HG03378 (cell line): ENCODE measurements around the gene KATNAL1.

Source experiments
- ATAC-seq: cut with Tn5 transposase; IDR thresholded peaks from one replicate; pipeline ENCODE4 v1.9.1; 2021; ENCODE audit warnings: mild to moderate bottlenecking, moderate library complexity; ENCODE audit not compliant: unreplicated experiment

KATNAL1 gene

GRCh38 chr13:30307194-30307970 is at the start of gene KATNAL1:
Gene KATNAL1, minus strand, starts transcription at chr13:30307551. Its CDS starts 23,774 bp downstream, at chr13:30283777.
- ATAC-seq, result peak; percentile 28

GRCh38 chr13:30355839-30356238 is 48.5 kb upstream of the KATNAL1 start:
- no peak for ATAC-seq

DNA sequence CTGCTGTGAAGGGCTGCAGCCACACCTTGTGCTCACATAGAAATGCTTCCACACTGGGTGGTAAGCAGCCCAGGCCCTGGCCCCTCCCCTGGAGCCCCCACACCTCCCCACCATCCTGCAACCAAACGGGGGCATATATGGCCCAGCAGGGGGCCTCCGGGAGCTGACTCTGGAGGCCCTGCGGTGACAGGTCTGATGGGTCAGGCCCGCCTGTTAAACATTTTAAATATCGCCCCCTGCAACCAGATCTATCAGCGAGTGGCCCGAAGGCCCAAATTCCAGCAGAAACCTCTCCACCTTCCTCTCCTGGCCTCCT is 48.0 kb upstream of the KATNAL1 start:
- no peak for ATAC-seq

DNA sequence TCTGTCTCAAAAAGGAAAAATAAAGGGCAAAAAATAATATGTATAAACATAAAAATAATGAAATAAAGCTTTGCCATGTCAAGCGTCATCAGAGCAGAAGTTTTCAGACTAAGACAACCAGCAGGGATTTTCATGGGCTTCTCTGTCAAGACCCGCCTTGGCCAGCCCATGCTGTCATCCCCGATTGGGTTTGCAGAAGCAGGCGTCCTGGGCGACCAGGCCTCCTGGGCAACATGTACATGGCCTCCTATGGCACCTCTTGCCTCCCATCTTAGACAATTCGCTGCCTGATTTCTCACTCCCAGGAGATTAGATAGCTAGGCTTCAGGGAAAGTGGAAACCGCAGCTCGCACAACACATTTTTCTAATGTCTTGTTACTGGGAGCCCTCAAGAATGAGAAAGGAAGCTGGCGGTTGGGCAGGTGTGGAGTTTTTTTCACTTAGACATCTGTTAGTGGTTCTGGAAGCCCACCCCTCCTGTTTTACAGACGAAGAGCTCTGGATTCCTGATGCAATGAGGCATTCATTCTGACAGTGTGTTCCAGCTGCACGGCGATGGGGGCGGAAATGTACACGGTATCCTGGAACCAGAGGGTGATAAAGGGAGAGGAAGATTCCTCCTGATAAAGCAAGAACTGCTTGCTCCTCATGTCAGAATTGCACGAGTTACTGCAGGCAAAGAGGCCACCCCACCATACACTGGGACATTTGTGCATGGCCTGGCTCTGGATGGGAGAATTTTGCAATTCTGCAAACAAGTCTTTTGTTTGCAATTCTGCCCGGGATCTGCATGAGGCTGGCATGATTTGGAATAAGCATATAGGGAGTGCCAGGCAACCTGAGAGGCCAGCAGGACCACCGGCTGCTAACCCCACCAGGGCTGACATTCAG is 47.4 kb upstream of the KATNAL1 start:
- no peak for ATAC-seq

DNA sequence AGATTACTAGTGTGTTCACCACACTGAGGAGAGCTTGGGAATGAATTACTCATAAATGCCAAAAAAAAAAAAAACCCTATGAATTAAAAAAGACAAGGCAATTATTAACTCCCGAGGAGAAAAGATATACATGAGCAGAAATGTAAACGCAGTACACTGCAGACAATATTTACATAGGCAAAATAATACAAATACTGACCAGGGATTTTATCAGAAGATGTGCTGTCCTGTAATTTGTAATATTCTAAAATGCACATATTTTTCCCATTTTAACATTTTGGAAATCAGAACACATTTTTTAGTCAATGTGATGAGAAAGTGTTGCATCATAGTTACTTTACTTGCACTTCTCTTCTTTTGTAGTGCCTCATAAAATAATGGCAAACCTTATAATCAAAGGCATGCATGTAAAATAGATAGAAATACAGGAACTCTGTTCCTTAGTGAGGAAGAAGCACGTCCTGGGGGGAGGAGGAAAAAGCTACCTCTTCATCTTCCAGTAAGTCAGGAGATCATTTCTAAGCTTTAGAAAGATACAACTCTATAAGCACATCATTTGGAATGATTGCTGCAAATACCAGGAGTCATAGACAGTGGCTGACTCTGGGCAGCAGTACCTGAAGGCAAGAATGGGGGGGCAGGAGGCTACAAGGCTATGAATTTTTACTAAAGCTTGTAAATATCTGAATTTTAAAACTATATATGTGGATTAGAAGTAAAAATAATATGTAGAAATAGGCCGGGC is 46.3 kb upstream of the KATNAL1 start:
- ATAC-seq, result no peak

GRCh38 chr13:30353060-30353459 is 45.7 kb upstream of the KATNAL1 start:
- ATAC-seq, result no peak

DNA sequence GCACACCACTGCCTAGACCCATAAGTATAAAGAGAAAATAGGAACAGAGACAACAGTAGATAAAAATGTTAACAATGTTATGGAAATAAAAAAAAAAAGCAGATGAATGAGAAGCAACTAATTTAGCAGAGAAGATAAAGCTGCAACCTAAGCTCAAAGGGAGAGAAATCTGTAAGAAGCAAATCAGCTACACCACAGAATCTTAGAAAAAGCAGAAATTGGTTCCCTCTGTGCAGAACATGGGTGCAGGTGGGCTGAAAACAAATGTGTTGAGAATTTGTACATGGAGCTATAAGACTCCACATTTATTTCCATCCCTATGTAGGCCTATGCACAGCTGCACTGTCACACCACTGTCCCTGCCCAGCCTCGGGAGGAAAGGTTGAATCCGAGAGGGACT is 44.8 kb upstream of the KATNAL1 start:
- ATAC-seq, result no peak

DNA sequence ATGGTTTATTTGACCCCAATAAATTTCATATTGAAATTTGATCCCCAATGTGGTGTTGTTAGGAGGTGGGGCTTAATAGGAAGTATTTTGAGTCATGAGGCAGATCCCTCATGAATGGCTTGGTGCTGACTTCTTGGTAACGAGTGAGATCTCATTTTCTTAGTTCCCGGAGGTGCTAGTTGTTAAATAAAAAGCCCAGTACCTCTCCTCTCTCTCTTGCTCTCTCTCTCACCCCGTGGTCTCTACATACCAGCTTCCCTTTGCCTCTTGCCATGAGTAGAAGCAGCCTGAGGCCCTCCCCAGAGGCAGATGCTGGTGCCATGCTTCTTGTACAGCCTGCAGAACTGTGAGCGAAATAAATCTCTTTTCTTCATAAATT is 39.4 kb upstream of the KATNAL1 start:
- peak; percentile 42 for ATAC-seq

DNA sequence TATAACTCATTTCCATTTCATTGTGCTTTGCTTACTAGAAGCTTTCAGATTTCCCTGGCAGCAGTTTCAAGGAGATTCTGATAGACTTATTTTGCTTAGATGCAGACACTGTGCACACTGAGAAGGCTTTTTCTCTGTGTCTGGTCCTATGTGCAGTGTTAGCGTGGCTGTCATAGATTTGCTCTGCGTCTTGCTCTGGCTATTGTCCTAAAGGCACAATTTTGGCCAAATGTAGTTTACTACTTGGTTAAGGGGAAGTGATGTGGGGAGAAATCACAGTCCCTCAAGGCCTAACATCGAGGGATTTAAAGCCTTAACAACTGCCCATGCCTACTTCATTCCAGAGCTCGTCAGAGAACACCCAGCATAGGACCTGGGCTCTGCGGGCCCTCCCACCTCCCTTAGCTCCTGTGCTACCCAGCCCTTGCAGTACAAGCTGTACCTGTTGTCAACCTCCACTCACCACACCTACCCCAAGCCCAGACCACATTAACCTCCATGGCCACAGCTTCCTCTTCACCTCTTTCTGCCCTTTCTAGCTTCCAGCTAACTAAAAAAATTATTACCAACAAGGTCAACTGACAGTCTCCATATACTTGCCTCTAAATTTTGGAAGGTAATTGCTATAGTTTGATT is 38.9 kb upstream of the KATNAL1 start:
- ATAC-seq, result peak; percentile 84

GRCh38 chr13:30345426-30346100 is 38.2 kb upstream of the KATNAL1 start:
- no peak for ATAC-seq

DNA sequence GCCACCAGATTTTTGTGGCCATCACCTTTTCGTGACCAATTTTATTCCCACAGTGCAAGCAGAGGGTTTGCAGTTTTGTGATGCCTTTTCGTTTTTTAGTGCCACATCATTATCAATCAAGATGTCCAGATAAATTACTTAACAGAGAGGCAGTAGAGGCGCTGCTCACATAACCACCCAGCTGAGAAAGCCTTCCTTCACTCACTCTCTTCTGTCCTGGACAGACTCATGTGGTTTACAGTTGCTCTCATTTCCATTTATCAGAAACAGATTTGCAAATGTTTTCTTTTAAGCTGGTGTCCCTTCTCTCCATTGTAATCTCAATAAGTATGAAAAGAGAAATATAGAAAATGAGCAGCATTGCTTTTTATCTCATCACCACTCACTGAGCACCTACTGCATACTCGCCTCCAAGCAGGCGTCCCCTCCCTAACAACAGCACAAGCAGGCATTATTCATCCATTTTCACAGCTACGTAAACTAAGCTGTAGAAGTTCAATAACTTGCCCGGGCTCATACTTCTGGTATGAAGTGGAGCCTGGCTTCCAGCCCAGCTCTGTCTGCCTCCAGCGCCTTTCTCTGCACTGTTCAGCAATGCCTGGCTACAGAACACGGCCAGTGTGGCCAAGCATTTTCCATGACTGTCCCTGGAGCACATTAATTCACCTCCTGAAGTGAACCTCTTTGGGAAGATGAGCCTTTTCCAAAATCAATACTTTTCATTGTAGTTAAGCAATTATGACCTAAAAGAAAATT is 34.6 kb upstream of the KATNAL1 start:
- no peak for ATAC-seq

DNA sequence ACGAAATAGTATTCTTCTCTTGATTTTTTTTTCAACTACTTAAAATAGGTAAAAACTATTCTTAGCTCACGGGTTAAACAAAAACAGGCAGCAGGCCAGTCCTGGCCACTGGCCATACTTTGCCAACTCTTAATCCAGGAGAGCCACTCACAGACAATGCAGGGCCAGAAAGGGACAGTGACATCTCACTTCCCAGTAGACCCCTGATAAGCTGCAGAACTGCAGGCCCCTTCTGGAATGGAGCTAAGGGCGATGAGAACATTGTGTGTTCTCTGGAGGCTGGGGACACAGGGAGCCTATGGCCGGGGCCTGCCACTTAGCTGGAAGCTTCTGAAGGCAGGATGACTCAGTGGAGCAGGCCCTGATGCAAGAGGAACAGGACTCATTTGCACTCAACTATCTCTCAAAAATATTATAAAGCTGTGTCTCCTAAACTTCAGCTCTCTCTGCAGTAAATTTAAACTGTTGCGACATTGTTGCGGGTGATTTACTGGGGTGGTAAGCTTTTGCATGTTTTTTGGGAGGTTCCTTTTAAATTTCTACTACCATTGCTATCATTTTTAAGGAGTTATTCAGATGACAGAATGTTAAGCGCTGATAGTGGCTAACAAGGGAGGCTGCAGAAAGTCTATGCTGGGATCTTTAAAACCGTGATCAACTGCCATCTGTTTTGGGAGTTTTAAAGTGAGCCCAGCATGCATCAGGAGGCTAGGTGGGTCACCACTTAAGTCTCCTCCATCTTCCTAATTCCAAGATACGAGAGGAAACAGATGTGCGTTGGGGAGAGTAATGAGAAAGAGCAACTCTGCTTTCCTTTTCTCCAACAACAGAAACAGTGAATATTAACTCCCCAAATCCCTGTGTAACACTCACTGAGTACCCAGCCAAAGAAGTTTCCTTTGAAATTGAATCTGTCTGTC is 33.2 kb upstream of the KATNAL1 start:
- ATAC-seq, result no peak

- no peak for ATAC-seq
These were observed 32.5 kb upstream of the KATNAL1 start for GRCh38 chr13:30339738-30340330.

DNA sequence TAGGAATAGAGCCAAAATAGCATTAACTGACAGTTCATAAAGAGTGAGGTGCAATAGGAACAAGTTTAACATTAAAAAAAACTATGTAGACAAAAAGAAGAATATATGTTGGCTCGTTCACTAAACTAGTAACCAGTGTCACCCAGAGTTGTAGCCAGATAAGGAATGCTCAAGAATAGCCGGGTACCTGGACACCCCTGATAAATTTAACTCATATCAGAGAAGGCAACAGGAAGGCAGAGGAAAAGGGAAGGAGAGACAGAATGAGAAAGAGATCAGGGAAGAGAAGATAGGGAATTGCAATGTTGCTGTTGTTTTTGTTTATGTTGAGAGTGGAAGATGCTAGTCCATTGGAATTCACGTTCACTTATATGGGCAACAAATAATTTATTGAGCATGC is 31.6 kb upstream of the KATNAL1 start:
- no peak for ATAC-seq

DNA sequence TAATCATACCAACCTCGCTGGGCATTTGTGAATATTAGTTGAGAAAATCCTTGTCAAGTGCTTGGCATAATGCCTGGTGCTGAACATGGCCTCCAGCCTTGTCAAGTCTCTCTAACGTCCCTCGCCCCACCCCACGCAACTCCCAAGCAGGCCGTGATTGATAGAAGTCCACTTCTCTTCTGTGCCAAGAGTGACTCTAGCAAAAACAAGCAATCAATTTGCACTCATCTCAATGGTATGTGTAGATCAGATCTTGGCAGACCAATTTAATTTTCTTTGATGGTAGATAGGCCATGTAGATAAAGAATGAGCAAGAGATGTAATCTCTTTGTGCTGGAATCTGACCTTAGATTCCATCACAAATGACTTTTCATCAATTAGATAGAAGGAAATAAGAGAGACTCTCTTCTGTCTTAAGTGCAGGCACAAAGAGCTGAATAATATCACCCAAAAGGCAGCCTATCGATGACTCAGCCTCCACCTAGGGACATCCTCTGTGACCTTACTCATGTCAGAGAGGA is 31.0 kb upstream of the KATNAL1 start:
- ATAC-seq, result no peak

DNA sequence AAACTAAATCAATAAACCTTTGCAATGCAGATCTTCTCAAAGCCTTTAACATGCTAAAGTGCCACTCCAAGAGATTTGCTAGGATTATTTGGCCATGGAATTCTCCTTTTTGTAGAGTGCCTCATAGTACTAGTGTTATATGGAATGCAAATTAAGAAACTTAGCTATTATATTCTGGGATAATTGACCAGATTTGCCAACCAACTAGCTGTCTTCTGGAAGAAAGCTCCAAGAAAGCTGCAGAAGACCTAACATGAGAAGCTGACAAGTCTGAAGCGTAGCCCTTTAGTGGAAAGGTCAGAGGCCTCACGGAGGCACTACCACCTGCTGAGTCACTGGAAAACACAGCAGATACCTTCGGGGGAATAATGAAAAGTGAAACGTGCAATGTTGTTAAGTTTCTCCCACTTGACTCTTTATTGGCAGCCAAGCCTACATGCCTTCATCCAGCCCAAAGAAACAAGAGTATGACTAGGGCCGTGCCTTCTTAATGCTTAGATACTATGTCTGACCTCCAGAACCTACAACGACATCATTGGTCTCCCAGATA is 29.8 kb upstream of the KATNAL1 start:
- ATAC-seq, result no peak

DNA sequence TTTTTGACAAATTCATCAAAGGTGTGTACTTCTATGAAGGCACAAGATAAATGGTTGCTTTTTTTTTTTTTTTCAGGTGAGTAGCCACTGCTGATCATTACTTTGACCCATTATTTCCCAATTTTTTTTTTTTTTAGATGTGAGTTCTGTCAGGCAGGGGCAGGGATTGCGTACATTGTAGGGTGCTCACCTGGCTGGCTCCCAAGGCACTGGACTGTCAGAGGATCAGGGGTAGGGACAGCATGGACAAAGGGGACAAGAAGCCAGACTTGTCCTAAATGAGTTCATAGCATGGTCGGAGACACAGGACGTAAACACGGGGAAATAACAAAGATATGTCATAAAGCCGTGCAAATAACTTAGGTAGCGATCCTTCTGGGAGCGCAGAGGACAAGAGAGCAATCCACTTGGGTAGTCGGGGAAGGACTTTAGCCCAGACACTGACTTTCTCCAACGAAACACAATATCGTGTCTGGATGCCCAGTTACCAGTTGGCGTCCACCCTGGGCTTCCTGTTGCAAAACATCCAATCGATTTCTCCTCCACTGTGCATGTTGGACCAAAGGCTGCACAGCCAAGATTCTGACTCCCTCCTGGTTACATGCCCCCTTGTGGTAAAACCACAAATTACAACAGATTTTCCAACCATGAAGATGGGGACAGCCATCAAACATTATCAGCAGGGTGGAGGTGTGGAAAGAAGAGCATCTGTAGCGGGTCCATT is 27.5 kb upstream of the KATNAL1 start:
- ATAC-seq, result no peak
